GM12801 (cell line): ENCODE data around the gene ACSS1.

Experiments
- TF ChIP-seq, protein P1 (sequence below): IDR thresholded peaks from one replicate; pipeline ENCODE4 v1.5.1; 2011; ENCODE audit warnings: control low read depth; ENCODE audit not compliant: insufficient read length; ENCODE audit errors: extremely low read depth

The ACSS1 gene

DNA sequence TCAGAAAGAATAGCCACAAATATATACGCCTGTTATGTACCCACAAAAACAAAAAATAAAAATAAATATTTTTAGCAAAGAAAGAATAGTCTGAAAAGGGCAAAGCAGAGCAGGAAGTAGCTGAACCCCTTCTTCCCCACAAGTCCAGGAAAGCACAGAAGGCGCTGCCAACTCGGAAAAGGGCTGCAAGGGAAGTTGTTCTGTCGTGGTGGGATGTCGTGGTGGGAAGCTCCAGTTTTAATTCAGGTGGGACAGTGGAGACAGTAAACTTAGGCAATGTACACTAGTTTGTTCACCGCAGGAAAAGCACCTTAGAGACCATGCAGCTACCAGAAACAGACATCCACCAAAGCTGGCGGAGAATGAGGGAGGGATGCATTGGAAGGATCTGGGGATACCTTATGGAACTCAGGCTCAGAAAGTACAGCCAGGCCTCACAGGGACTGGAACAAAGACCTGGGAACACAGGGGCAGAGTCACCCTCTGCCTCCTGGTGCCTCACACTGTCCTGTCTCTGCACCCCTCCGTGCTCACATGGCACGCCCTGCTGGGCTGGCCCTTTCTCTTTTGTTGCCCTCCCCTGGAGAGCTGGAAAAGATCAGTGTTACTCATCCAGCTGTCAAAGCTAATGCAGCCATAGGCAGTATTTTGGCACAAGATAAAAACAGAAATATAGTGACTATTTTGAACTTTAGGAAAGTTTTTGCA is 62.0 kb downstream of the ACSS1 start:
- TF ChIP-seq, protein P1, sequence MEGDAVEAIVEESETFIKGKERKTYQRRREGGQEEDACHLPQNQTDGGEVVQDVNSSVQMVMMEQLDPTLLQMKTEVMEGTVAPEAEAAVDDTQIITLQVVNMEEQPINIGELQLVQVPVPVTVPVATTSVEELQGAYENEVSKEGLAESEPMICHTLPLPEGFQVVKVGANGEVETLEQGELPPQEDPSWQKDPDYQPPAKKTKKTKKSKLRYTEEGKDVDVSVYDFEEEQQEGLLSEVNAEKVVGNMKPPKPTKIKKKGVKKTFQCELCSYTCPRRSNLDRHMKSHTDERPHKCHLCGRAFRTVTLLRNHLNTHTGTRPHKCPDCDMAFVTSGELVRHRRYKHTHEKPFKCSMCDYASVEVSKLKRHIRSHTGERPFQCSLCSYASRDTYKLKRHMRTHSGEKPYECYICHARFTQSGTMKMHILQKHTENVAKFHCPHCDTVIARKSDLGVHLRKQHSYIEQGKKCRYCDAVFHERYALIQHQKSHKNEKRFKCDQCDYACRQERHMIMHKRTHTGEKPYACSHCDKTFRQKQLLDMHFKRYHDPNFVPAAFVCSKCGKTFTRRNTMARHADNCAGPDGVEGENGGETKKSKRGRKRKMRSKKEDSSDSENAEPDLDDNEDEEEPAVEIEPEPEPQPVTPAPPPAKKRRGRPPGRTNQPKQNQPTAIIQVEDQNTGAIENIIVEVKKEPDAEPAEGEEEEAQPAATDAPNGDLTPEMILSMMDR = no peak

DNA sequence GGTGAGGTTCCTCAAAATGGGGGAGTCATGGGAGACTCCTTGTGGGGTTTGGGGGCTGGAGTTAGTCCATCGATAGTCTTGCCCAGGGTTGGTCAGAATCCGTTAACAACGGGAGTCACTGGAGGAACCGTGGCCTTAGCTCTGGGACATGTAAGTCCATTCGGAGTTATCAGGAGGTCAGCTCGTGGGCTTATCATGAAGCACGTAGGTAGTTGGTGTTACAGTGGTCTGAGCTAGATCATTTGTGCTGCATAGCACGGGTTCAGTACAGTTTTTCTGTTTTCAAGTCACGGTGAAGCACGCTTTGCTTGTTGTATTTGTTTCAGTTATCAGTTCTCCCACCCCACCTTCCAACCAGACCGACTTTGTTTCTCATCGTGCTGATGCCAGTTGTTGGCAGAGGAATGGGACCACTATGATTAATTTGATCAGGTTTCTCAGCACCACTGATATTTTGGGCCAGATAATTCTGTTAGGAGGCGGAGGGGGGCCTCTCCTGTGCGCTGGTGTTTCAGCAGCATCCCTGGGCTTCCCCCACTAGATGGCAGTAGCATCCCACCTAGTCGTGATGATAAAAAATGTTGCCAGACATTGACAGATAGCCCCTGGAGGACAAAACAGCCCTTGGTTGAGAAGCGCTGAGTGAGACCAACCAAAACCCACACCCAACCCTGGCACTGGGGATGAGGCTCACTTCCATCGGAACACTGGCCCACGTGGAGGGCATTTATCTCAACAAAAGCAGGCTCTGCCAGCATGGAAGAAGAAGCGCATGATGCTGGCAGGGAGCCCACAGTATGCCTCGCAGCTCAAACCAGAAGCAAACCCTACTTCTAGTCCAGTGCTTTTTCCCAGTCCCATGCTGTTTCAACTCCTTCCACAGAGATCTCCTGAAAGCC is 63.2 kb downstream of the ACSS1 start:
- TF ChIP-seq, protein P1 = peak; percentile 72

DNA sequence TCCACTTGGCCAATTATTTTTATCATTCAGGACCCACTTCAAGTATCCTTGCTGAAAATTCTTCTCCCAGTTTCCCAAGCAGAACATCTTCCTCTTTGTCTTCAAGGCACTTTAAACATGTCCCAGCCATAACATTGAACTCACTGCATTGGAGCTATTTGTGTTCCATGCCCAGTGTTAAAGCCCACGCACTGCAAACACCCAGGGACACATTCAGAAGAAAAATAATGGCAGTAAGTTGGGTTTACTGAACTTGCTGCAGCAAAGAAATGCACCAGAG is 63.8 kb downstream of the ACSS1 start:
- TF ChIP-seq, protein P1 = no peak

DNA sequence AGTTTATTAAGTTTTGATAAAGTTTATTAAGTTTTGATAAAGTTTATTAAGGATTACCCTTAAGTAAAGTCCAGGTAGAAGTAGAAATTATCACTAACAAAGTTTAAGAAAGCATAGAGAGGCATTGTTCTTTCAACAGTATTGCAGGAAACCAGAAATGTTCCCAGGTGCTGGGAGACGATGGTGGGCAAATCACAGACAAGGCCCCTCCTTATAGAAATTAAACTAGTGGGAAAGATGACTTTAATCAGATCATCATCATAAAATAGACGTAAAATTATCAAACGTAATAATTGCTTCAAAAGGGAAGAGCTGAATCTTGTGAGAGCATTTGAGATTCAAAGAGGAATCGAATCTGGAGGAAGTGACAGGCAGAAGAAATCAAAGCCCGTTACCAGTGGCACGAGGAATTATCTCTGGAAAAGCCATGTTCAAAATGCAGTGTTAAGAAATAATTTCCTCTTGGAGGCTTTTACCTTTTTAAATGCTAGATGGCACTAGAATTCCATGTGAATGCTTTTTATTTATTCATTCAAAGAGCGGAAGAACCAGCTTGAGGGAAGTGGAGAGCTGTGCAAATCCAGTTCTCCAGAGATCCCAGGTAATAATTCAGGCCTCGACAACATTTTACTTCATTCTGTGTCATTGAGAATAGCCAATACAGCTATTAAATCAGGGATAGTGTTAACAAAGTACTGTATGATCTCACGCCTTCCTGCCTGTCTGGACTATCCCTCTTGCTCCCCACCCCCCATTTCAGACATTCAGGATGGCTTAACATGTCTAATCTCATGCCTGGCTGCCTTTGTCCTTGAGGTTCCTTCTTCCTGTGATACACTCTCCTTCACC is 64.4 kb downstream of the ACSS1 start:
- TF ChIP-seq, protein P1 = no peak

DNA sequence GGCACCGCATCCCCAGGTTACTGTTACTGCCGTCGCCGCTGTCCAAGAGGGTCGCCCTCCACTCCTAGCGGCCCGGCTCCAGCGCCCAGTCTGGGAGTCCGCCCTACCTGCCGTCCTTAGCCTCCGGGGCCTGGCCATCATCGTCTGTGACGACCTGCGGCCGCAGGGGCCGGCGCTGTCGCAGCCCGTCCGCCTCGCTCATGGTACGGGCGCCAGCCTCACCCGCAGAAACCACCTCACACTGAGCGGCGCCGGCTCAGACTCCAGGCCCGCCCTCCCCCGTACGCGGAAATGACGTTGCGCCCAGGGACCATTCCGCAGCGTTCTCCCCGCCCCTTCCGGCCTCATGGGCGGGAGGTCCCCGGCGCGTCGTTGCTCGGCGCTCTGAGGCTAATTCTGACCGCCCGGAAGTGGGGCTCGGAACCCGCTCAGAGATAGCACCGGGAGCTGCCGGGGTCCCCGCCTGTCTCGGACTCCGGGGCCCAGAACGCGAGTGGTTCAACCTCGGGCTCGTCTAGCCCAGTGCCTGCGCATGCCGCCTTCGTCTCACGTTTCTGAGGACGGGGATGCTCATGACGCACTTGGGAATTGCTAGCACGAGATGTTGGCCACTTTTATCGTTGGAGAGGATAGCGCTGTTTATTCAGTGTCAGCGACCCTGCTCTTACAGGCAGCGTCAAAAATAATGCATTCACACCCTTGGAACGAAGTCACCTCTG is 65.3 kb downstream of the ACSS1 start, which contains the start of gene APMAP:
Gene APMAP, minus strand, starts transcription at position 265 of the 719 bp plus-strand sequence. Its CDS starts 63 bp downstream, at position 202.
- TF ChIP-seq, protein P1 = no peak

DNA sequence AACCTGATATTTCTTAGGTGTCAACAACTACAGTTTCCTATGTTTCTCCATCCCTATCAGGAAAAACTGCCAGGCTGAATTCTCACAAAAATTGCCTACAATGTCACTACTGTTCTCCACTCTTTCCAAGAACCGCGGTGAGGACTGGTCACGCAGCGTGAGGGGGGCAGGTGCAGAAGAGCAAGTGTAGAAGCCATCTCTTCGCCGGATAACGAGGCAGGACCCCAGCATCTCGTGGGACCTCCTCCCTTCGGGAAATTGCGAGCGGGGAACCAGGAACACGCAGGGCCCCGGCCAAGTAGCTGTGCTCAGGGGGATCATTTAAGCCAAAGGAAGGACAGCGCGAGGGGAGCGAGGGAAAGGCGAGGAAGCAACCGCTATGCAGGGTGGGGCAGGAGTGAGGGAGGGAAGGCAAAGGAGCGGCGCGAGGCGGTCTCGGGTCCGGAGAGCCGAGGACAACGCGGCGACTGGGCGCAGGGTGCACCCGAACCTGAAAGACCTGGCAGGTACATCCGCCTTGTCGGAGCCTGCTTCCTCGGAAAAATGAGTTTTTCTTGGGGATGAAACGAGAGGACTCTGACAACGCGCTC is 65.9 kb downstream of the ACSS1 start:
- TF ChIP-seq, protein P1 = no peak
